LNCaP clone FGC (cell line): Measurements from ENCODE around the gene LY9.
"Not testable (repeated sequence)": the region's sequence is repeated elsewhere in the genome, so short reads cannot be mapped to it uniquely, and the experiment has no call there.

Experiments used
- DNase-seq: peaks from one replicate; pipeline ENCODE4 v3.0.0-alpha.2; 2011; ENCODE audit warnings: low read depth
- H3K4me3 ChIP-seq: 2 replicates; pipeline ENCODE4 v1.5.1; 2011; ENCODE audit warnings: mild to moderate bottlenecking, low read depth, low read length, control low read depth
- TF ChIP-seq, protein P1 (sequence below): IDR thresholded peaks from 2 replicates; pipeline ENCODE4 v1.5.1; 2012; ENCODE audit warnings: mild to moderate bottlenecking; ENCODE audit not compliant: control insufficient read depth, insufficient read depth; ENCODE audit errors: extremely low read depth

LY9 gene

DNA sequence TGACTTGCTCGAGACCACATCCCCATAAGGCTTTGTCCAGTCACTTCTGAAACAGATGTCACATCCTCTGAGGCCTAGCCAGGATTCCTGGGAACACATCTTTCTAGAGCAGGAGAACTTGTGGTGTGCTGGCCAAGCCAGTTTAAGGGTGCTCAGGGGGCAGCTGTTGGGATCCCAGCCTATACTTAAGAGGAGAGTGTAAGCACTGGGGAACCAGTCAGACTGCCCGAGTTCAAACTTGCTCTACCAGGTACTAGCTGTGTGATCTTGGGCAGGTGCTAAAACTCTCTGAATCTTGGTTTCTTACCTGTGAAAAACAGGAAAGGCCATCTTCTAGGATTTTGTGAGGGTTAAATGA is 15.6 kb upstream of the LY9 start:
- DNase-seq: no peak
- H3K4me3 ChIP-seq: no peak overlapping the region
- TF ChIP-seq, protein P1, sequence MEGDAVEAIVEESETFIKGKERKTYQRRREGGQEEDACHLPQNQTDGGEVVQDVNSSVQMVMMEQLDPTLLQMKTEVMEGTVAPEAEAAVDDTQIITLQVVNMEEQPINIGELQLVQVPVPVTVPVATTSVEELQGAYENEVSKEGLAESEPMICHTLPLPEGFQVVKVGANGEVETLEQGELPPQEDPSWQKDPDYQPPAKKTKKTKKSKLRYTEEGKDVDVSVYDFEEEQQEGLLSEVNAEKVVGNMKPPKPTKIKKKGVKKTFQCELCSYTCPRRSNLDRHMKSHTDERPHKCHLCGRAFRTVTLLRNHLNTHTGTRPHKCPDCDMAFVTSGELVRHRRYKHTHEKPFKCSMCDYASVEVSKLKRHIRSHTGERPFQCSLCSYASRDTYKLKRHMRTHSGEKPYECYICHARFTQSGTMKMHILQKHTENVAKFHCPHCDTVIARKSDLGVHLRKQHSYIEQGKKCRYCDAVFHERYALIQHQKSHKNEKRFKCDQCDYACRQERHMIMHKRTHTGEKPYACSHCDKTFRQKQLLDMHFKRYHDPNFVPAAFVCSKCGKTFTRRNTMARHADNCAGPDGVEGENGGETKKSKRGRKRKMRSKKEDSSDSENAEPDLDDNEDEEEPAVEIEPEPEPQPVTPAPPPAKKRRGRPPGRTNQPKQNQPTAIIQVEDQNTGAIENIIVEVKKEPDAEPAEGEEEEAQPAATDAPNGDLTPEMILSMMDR: no peak

DNA sequence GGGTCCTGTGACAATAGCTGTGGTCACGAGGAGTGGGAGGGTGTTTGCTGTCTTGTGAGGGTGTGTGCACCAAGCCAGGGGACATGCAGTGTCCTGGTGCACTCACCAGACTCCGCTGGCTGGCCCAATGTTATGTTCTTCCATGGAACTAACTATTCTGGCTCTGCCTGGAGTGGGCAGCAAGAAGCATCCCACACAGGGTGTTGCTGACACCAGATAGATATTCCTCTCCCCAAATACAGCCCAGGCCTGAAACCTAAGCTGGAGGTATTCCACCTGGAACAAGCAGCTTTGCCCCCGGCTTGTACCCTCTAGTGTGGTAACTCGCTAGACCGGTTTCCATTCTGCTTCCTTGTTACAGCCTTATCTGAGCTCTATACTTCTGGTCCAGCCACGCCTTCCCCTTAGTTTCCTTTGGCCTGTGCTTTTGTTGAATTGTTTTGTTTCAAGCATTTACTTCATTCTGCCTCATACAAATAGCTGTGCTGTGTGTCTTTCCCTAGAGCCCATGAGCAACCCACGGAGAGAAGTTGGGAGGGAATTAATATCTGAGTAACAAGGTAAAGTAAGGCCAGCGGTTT is 14.7 kb upstream of the LY9 start:
- TF ChIP-seq, protein P1: no peak
- no peak for DNase-seq
- H3K4me3 ChIP-seq: no peak overlapping the region

- TF ChIP-seq, protein P1: no peak
- H3K4me3 ChIP-seq: no peak overlapping the region
- no peak for DNase-seq
These were observed 13.9 kb upstream of the LY9 start for GRCh38 chr1:160781914-160782689.

- DNase-seq: not testable (repeated sequence)
These were observed 12.8 kb upstream of the LY9 start for GRCh38 chr1:160782988-160783765.

GRCh38 chr1:160789051-160789701 is 6.8 kb upstream of the LY9 start:
- DNase-seq: no peak
- H3K4me3 ChIP-seq: no peak overlapping the region
- TF ChIP-seq, protein P1: no peak

More at GRCh38 chr1:160782988-160783765, 12.8 kb upstream of the LY9 start:
- not testable (repeated sequence) for H3K4me3 ChIP-seq

GRCh38 chr1:160789702-160790611 is 6.0 kb upstream of the LY9 start:
- no peak overlapping the region for H3K4me3 ChIP-seq
- no peak for DNase-seq
- TF ChIP-seq, protein P1: no peak
